WTC11 (cell line): Measurements from ENCODE around the gene TM2D1. TPM values are rescaled to one million over a fixed set of nuclear protein-coding genes. Genes with fewer than 3 reads are reported as not detected.

ENCODE experiments used
- ATAC-seq: fragments of 200-7000 bp; cut with Tn5 transposase; 2 replicates; pipeline ENCODE4 v1.10.0; 2021; ENCODE audit warnings: mild to moderate bottlenecking, moderate library complexity
- CTCF ChIA-PET: fragments of 300-600 bp; sonication (Branson Sonifier 250); formaldehyde crosslinking; loops from one replicate; lab custom pipeline; 2021; ENCODE audit warnings: antibody characterized with exemption; lab: Charles Lee
- POLR2A ChIA-PET: fragments of 350-600 bp; sonication (Branson Sonifier 250); formaldehyde crosslinking; loops from one replicate; lab custom pipeline; 2021; ENCODE audit warnings: antibody characterized with exemption; lab: Charles Lee
- DNase-seq: peaks from one replicate; pipeline ENCODE4 v3.0.0; 2021; ENCODE audit warnings: low spot score
- H3K27ac Mint-ChIP-seq: 2 replicates; pipeline ENCODE4 v1.8.0; 2021; ENCODE audit warnings: mixed read lengths
- H3K27me3 Mint-ChIP-seq: 2 replicates; pipeline ENCODE4 v1.8.0; 2021; ENCODE audit warnings: low read depth, mild to moderate bottlenecking, moderate library complexity, mixed read lengths
- H3K36me3 Mint-ChIP-seq: 2 replicates; pipeline ENCODE4 v1.8.0; 2021; ENCODE audit warnings: mixed read lengths
- H3K4me1 Mint-ChIP-seq: 2 replicates; pipeline ENCODE4 v1.8.0; 2022; ENCODE audit warnings: mixed read lengths
- H3K4me3 Mint-ChIP-seq: 2 replicates; pipeline ENCODE4 v1.8.0; 2021; ENCODE audit warnings: mild to moderate bottlenecking, moderate library complexity, mixed read lengths
- H3K9me3 Mint-ChIP-seq: 2 replicates; pipeline ENCODE4 v1.8.0; 2021; ENCODE audit warnings: mixed read lengths
- ATF1 ChIP-seq: sonication (generic); formaldehyde crosslinking; IDR thresholded peaks from 2 replicates; pipeline ENCODE4 v1.8.1; 2023; ENCODE audit warnings: mild to moderate bottlenecking, moderate library complexity, missing genetic modification reagents
- CREB1 ChIP-seq: sonication (generic); formaldehyde crosslinking; IDR thresholded peaks from 2 replicates; pipeline ENCODE4 v1.8.0; 2023; ENCODE audit warnings: mild to moderate bottlenecking, missing genetic modification reagents
- CREM ChIP-seq: sonication (generic); formaldehyde crosslinking; IDR thresholded peaks from 2 replicates; pipeline ENCODE4 v1.8.1; 2022; ENCODE audit warnings: mild to moderate bottlenecking, missing genetic modification reagents, moderate library complexity
- ELF4 ChIP-seq: sonication (generic); formaldehyde crosslinking; IDR thresholded peaks from 2 replicates; pipeline ENCODE4 v1.8.1; 2022; ENCODE audit warnings: low read depth, mild to moderate bottlenecking, moderate library complexity, missing genetic modification reagents
- ETV6 ChIP-seq: sonication (generic); formaldehyde crosslinking; IDR thresholded peaks from 2 replicates; pipeline ENCODE4 v1.8.1; 2022; ENCODE audit warnings: mild to moderate bottlenecking, missing genetic modification reagents
- FOXK1 ChIP-seq: sonication (generic); formaldehyde crosslinking; IDR thresholded peaks from 2 replicates; pipeline ENCODE4 v1.8.0; 2022; ENCODE audit warnings: mild to moderate bottlenecking, moderate library complexity, missing genetic modification reagents
- HMGA2 ChIP-seq: fragments of 250-450 bp; sonication (Bioruptor Pico); IDR thresholded peaks from 2 replicates; pipeline ENCODE4 v1.4.0; 2021; ENCODE audit warnings: mild to moderate bottlenecking, moderate library complexity
- MYBL2 ChIP-seq: sonication (generic); formaldehyde crosslinking; IDR thresholded peaks from 2 replicates; pipeline ENCODE4 v1.8.1; 2023; ENCODE audit warnings: mild to moderate bottlenecking, moderate library complexity, missing genetic modification reagents
- NFATC4 ChIP-seq: fragments of 250-450 bp; sonication (Bioruptor Pico); IDR thresholded peaks from 2 replicates; pipeline ENCODE4 v1.9.0; 2021; ENCODE audit warnings: mild to moderate bottlenecking
- NR2C2 ChIP-seq: sonication (generic); formaldehyde crosslinking; IDR thresholded peaks from 2 replicates; pipeline ENCODE4 v1.8.0; 2022; ENCODE audit warnings: mild to moderate bottlenecking, missing genetic modification reagents
- SMAD3 ChIP-seq: sonication (generic); formaldehyde crosslinking; IDR thresholded peaks from 2 replicates; pipeline ENCODE4 v1.8.0; 2022; ENCODE audit warnings: missing genetic modification reagents, mild to moderate bottlenecking, borderline replicate concordance
- TCF7 ChIP-seq: sonication (generic); formaldehyde crosslinking; IDR thresholded peaks from 2 replicates; pipeline ENCODE4 v1.8.0; 2022; ENCODE audit warnings: mild to moderate bottlenecking, low read depth, missing genetic modification reagents, moderate library complexity
- TEAD4 ChIP-seq: sonication (generic); formaldehyde crosslinking; IDR thresholded peaks from 2 replicates; pipeline ENCODE4 v1.8.0; 2022; ENCODE audit warnings: mild to moderate bottlenecking, missing genetic modification reagents
- TP53 ChIP-seq: sonication (generic); formaldehyde crosslinking; IDR thresholded peaks from 2 replicates; pipeline ENCODE4 v1.8.1; 2023; ENCODE audit warnings: mild to moderate bottlenecking, missing genetic modification reagents
- ZNF121 ChIP-seq: sonication (generic); formaldehyde crosslinking; IDR thresholded peaks from 2 replicates; pipeline ENCODE4 v1.8.0; 2023; ENCODE audit warnings: missing genetic modification reagents
- ZNF396 ChIP-seq: fragments of 250-450 bp; sonication (Bioruptor Pico); IDR thresholded peaks from 2 replicates; pipeline ENCODE4 v1.8.0; 2021; ENCODE audit warnings: mild to moderate bottlenecking, moderate library complexity, borderline replicate concordance
- ZNF671 ChIP-seq: fragments of 250-450 bp; sonication (Bioruptor Pico); IDR thresholded peaks from 2 replicates; pipeline ENCODE4 v1.8.0; 2021; ENCODE audit warnings: mild to moderate bottlenecking
- total RNA-seq: library from RNA; stranded (reverse); gene quantifications from 3 replicates; pipeline ENCODE4 v1.2.3, GENCODE V29; 2021
- TF ChIP-seq, protein P1 (sequence below): sonication (generic); formaldehyde crosslinking; IDR thresholded peaks from 2 replicates; pipeline ENCODE4 v1.8.1; 2022; ENCODE audit warnings: mild to moderate bottlenecking, missing genetic modification reagents, moderate library complexity, borderline replicate concordance
- TF ChIP-seq, protein P2 (sequence below): sonication (generic); formaldehyde crosslinking; IDR thresholded peaks from 2 replicates; pipeline ENCODE4 v1.8.1; 2023; ENCODE audit warnings: mild to moderate bottlenecking, moderate library complexity, missing genetic modification reagents
- TF ChIP-seq, protein P3 (sequence below): sonication (generic); formaldehyde crosslinking; IDR thresholded peaks from 2 replicates; pipeline ENCODE4 v1.8.1; 2022; ENCODE audit warnings: missing genetic modification reagents, borderline replicate concordance
- TF ChIP-seq, protein P4 (sequence below): sonication (generic); formaldehyde crosslinking; IDR thresholded peaks from 2 replicates; pipeline ENCODE4 v1.8.1; 2022; ENCODE audit warnings: low read depth, mild to moderate bottlenecking, moderate library complexity, missing genetic modification reagents, borderline replicate concordance
- TF ChIP-seq, protein P5 (sequence below): sonication (generic); formaldehyde crosslinking; IDR thresholded peaks from 2 replicates; pipeline ENCODE4 v1.8.1; 2023; ENCODE audit warnings: mild to moderate bottlenecking, missing genetic modification reagents, moderate library complexity
- TF ChIP-seq, protein P6 (sequence below): fragments of 250-450 bp; sonication (Bioruptor Pico); IDR thresholded peaks from 2 replicates; pipeline ENCODE4 v1.9.0; 2021; ENCODE audit warnings: mild to moderate bottlenecking

The TM2D1 gene
- total RNA-seq, 1 experiment from 2014 or later: 21.6 TPM

DNA sequence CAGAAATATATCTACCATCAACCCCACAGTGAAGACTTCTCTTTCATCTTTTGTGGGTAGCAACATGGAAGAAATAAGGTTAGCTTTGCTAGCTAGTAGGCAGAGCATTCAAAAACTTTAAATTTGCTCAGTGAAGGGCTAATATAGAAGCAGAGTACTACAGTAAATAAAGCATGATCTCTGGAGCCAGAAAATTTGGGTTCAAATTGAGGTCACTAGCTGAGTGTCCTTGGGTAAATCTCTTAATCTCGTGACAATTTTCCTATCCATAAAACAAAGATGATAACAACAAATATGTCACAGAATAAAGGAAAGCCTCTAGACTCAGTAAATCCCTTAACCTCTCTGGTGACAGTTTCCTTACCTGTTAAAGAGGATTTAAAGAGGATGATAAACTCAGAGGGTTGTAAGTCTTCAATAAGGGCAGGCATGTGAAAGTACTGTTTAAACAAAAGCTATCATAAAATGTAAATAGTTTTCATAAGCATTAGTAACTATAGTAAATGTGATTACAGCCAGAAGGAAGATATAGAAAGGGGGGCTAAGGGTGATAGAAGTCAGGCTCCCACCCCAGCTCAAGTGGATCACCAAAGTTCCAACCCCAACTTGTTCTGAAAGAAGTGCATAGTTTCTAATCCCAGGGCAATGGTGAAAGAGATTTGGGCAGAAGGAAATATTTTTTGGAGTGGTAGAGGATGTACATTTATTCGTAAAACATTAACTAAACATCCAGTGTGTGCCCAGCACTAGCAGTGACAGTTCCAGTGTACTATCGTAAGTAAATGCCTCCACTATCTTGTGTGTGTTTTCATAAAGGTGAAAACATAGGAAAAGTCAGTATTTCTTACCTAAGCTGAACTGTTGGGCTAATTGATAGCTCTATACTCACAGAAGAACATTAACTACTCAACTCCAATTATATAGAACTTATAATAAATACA is 24.8 kb downstream of the TM2D1 start:
- Mint-ChIP-seq H3K27me3 (no peaks in the 10 kb centered on the region), H3K36me3 (peaks cover 36% of the 10 kb centered on the region), H3K27ac (no peak overlapping the region), H3K9me3 (no peaks in the 10 kb centered on the region), H3K4me1 (no peaks in the 10 kb centered on the region), H3K4me3 (no peak overlapping the region)
- no peak for ATAC-seq
- TF ChIP-seq, protein P1, sequence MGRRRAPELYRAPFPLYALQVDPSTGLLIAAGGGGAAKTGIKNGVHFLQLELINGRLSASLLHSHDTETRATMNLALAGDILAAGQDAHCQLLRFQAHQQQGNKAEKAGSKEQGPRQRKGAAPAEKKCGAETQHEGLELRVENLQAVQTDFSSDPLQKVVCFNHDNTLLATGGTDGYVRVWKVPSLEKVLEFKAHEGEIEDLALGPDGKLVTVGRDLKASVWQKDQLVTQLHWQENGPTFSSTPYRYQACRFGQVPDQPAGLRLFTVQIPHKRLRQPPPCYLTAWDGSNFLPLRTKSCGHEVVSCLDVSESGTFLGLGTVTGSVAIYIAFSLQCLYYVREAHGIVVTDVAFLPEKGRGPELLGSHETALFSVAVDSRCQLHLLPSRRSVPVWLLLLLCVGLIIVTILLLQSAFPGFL: no peak
- no peak for TF ChIP-seq CREM (CRISPR knock-in tag)
- no peak for TF ChIP-seq TCF7
- no peak for TF ChIP-seq FOXK1 (CRISPR knock-in tag)
- no peak for TF ChIP-seq ETV6 (CRISPR knock-in tag)
- no peak for DNase-seq
- ChIA-PET POLR2A (no interaction called here), CTCF (interaction anchor here (0.5 kb wide), 1 partner anchor 152 kb away, joined by 3 read pairs; no protein-coding TSS in a partner anchor)

DNA sequence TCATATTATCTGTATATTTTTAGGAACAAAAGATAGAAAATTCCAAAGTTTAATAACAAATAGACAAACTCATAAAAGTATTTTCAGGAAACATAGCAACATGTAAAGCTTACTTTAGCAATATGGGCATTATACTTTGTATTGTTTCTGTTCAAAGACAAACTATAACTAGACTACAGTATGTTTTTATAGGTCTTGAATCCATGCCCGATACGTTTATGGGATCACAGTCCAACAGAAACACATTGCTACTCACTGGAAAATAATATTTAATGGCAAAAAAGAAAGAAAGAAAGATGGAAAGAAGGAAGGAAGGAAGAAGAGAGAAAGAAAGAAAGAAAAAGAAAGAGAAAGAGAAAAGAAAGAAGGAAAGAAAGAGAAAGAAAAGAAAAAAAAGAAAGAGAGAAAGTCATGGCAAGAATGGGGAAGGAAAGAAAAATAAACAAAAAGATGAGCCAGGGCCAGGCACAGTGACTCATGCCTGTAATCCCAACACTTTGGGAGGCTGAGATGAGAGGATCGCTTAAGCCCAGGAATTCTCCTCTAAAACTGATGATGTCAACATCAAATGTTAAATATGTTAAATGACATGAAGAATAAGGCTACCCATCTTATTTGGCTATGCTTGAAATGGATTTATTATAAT is 32.7 kb downstream of the TM2D1 start:
- TF ChIP-seq, protein P2, sequence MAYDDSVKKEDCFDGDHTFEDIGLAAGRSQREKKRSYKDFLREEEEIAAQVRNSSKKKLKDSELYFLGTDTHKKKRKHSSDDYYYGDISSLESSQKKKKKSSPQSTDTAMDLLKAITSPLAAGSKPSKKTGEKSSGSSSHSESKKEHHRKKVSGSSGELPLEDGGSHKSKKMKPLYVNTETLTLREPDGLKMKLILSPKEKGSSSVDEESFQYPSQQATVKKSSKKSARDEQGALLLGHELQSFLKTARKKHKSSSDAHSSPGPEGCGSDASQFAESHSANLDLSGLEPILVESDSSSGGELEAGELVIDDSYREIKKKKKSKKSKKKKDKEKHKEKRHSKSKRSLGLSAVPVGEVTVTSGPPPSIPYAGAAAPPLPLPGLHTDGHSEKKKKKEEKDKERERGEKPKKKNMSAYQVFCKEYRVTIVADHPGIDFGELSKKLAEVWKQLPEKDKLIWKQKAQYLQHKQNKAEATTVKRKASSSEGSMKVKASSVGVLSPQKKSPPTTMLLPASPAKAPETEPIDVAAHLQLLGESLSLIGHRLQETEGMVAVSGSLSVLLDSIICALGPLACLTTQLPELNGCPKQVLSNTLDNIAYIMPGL (CRISPR knock-in tag): no peak
- TF ChIP-seq ATF1 (CRISPR knock-in tag) (no peak), NR2C2 (CRISPR knock-in tag) (no peak), ELF4 (CRISPR knock-in tag) (no peak), ZNF396 (CRISPR knock-in tag) (no peak), MYBL2 (CRISPR knock-in tag) (no peak), TP53 (CRISPR knock-in tag) (no peak)
- TF ChIP-seq, protein P3, sequence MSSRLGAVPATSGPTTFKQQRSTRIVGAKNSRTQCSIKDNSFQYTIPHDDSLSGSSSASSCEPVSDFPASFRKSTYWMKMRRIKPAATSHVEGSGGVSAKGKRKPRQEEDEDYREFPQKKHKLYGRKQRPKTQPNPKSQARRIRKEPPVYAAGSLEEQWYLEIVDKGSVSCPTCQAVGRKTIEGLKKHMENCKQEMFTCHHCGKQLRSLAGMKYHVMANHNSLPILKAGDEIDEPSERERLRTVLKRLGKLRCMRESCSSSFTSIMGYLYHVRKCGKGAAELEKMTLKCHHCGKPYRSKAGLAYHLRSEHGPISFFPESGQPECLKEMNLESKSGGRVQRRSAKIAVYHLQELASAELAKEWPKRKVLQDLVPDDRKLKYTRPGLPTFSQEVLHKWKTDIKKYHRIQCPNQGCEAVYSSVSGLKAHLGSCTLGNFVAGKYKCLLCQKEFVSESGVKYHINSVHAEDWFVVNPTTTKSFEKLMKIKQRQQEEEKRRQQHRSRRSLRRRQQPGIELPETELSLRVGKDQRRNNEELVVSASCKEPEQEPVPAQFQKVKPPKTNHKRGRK (CRISPR knock-in tag): no peak
- TF ChIP-seq, protein P4, sequence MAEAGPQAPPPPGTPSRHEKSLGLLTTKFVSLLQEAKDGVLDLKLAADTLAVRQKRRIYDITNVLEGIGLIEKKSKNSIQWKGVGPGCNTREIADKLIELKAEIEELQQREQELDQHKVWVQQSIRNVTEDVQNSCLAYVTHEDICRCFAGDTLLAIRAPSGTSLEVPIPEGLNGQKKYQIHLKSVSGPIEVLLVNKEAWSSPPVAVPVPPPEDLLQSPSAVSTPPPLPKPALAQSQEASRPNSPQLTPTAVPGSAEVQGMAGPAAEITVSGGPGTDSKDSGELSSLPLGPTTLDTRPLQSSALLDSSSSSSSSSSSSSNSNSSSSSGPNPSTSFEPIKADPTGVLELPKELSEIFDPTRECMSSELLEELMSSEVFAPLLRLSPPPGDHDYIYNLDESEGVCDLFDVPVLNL: no peak
- H3K4me3 Mint-ChIP-seq: no peak overlapping the region
- ChIA-PET CTCF (no interaction called here), POLR2A (no interaction called here)
- no peaks in the 10 kb centered on the region for H3K27me3 Mint-ChIP-seq
- H3K9me3 Mint-ChIP-seq: no peaks in the 10 kb centered on the region
- ATAC-seq (no peak), DNase-seq (no peak)
- H3K4me1 Mint-ChIP-seq: no peaks in the 10 kb centered on the region
- peaks cover 6% of the 10 kb centered on the region for H3K36me3 Mint-ChIP-seq
- no peak overlapping the region for H3K27ac Mint-ChIP-seq

DNA sequence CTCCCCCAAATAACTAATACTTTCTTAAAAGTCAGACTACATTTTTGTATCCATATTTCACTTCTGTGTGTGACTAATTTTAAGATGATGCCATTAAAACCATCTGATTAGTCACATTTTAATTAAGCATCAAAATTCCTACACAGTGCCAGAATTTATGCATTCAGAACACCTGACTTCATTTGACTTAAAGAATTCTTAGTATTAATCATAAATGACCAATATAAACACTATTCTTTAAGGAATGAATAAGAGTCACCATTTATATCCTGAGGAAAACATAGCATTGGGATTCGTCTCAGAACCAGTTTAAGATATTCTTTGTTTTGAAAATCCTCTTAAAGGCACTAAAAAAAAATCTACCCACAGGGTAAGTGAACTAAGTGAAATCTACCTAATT is 37.0 kb downstream of the TM2D1 start:
- DNase-seq: no peak
- no peak for ATAC-seq
- ChIA-PET POLR2A (no interaction called here), CTCF (no interaction called here)
- no peak overlapping the region for H3K27ac Mint-ChIP-seq
- H3K36me3 Mint-ChIP-seq: peaks cover 2% of the 10 kb centered on the region; the same call in 1 of the 2 replicates
- no peaks in the 10 kb centered on the region for H3K27me3 Mint-ChIP-seq
- H3K9me3 Mint-ChIP-seq: no peaks in the 10 kb centered on the region
- H3K4me1 Mint-ChIP-seq: no peaks in the 10 kb centered on the region
- no peak overlapping the region for H3K4me3 Mint-ChIP-seq
- TF ChIP-seq HMGA2 (no peak), ZNF121 (no peak), SMAD3 (CRISPR knock-in tag) (no peak), NFATC4 (CRISPR knock-in tag) (no peak), TCF7 (no peak), ELF4 (CRISPR knock-in tag) (no peak), CREB1 (CRISPR knock-in tag) (no peak), TEAD4 (CRISPR knock-in tag) (no peak), ZNF671 (CRISPR knock-in tag) (no peak)
- TF ChIP-seq, protein P5, sequence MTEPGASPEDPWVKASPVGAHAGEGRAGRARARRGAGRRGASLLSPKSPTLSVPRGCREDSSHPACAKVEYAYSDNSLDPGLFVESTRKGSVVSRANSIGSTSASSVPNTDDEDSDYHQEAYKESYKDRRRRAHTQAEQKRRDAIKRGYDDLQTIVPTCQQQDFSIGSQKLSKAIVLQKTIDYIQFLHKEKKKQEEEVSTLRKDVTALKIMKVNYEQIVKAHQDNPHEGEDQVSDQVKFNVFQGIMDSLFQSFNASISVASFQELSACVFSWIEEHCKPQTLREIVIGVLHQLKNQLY (CRISPR knock-in tag): no peak
- TF ChIP-seq, protein P6, sequence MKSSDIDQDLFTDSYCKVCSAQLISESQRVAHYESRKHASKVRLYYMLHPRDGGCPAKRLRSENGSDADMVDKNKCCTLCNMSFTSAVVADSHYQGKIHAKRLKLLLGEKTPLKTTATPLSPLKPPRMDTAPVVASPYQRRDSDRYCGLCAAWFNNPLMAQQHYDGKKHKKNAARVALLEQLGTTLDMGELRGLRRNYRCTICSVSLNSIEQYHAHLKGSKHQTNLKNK (CRISPR knock-in tag): no peak
